H9 (cell line): ENCODE data around the gene ENG. TPM values are rescaled to one million over a fixed set of nuclear protein-coding genes. Genes with fewer than 3 reads are reported as not detected.
A peak's percentile ranks its signal among the peaks of the same experiment; 100 is the strongest.

ENCODE experiments used
- DNase-seq: peaks from one replicate; pipeline ENCODE4 v3.0.0-alpha.2; 2017
- H2AFZ ChIP-seq: one replicate; pipeline ENCODE4 v1.6.1; 2013; ENCODE audit warnings: mild to moderate bottlenecking, low read length, control low read depth, moderate library complexity
- H2AK5ac ChIP-seq: 2 replicates; pipeline ENCODE4 v1.6.1; 2013; ENCODE audit warnings: low read length, control low read depth, mixed read lengths; ENCODE audit not compliant: insufficient read length
- H2BK120ac ChIP-seq: one replicate; pipeline ENCODE4 v1.6.1; 2013; ENCODE audit warnings: low read depth, mild to moderate bottlenecking, low read length, control low read depth, inconsistent platforms; ENCODE audit not compliant: poor library complexity, severe bottlenecking
- H2BK12ac ChIP-seq: 2 replicates; pipeline ENCODE4 v1.6.1; 2013; ENCODE audit warnings: low read length, control low read depth, mixed read lengths, low read depth; ENCODE audit not compliant: insufficient read length
- H2BK15ac ChIP-seq: 2 replicates; pipeline ENCODE4 v1.6.1; 2013; ENCODE audit warnings: low read depth, low read length, control low read depth
- H2BK20ac ChIP-seq: one replicate; pipeline ENCODE4 v1.6.1; 2013; ENCODE audit warnings: low read depth, mild to moderate bottlenecking, low read length, control low read depth, inconsistent platforms; ENCODE audit not compliant: poor library complexity, severe bottlenecking
- H2BK5ac ChIP-seq: 2 replicates; pipeline ENCODE4 v1.6.1; 2013; ENCODE audit warnings: low read length, control low read depth, mixed read lengths; ENCODE audit not compliant: insufficient read length
- H3K14ac ChIP-seq: 2 replicates; pipeline ENCODE4 v1.6.1; 2013; ENCODE audit warnings: low read length, control low read depth; ENCODE audit not compliant: insufficient read depth
- H3K18ac ChIP-seq: 2 replicates; pipeline ENCODE4 v1.6.1; 2013; ENCODE audit warnings: low read depth, mild to moderate bottlenecking, mixed read lengths, low read length, control low read depth; ENCODE audit not compliant: insufficient read length
- H3K23ac ChIP-seq: 2 replicates; pipeline ENCODE4 v1.6.1; 2013; ENCODE audit warnings: low read length, control low read depth, mixed read lengths, low read depth; ENCODE audit not compliant: insufficient read length
- H3K23me2 ChIP-seq: 2 replicates; pipeline ENCODE4 v1.6.1; 2013; ENCODE audit warnings: low read depth, mild to moderate bottlenecking, mixed read lengths, low read length, control low read depth; ENCODE audit not compliant: insufficient read length, poor library complexity, severe bottlenecking
- H3K27ac ChIP-seq: 2 replicates; pipeline ENCODE4 v1.5.1; 2013; ENCODE audit warnings: low read length, control low read depth, mixed read lengths, low read depth; ENCODE audit not compliant: insufficient read length
- H3K27me3 ChIP-seq: 2 replicates; pipeline ENCODE4 v1.6.1; 2013; ENCODE audit warnings: low read length, control low read depth, inconsistent platforms; ENCODE audit not compliant: insufficient read depth
- H3K4ac ChIP-seq: 2 replicates; pipeline ENCODE4 v1.6.1; 2013; ENCODE audit warnings: low read depth, mild to moderate bottlenecking, control low read depth, inconsistent platforms, low read length, moderate library complexity
- H3K4me1 ChIP-seq: 2 replicates; pipeline ENCODE4 v1.6.1; 2013; ENCODE audit warnings: low read length, control low read depth, inconsistent platforms; ENCODE audit not compliant: insufficient read depth
- H3K4me2 ChIP-seq: 2 replicates; pipeline ENCODE4 v1.6.1; 2013; ENCODE audit warnings: low read length, control low read depth, mixed read lengths; ENCODE audit not compliant: insufficient read length, insufficient read depth
- H3K56ac ChIP-seq: 2 replicates; pipeline ENCODE4 v1.6.1; 2013; ENCODE audit warnings: low read depth, mild to moderate bottlenecking, mixed read lengths, low read length, control low read depth; ENCODE audit not compliant: insufficient read length
- H3K79me1 ChIP-seq: 2 replicates; pipeline ENCODE4 v1.6.1; 2013; ENCODE audit warnings: low read depth, mild to moderate bottlenecking, moderate library complexity, low read length, control low read depth, inconsistent platforms; ENCODE audit not compliant: insufficient read depth, poor library complexity, severe bottlenecking
- H3K79me2 ChIP-seq: 2 replicates; pipeline ENCODE4 v1.6.1; 2013; ENCODE audit warnings: low read length, control low read depth, inconsistent platforms; ENCODE audit not compliant: insufficient read depth
- H3K9ac ChIP-seq: 2 replicates; pipeline ENCODE4 v1.6.1; 2013; ENCODE audit warnings: low read length, control low read depth, mixed read lengths; ENCODE audit not compliant: insufficient read length; ENCODE audit errors: extremely low read depth
- H3K9me3 ChIP-seq: one replicate; pipeline ENCODE4 v1.6.1; 2013; ENCODE audit warnings: low read depth, low read length, inconsistent platforms; ENCODE audit not compliant: control insufficient read depth
- H3T11ph ChIP-seq: one replicate; pipeline ENCODE4 v1.6.1; 2013; ENCODE audit warnings: mild to moderate bottlenecking, low read length, control low read depth, inconsistent platforms
- H4K20me1 ChIP-seq: one replicate; pipeline ENCODE4 v1.6.1; 2013; ENCODE audit not compliant: control insufficient read depth, insufficient read length, insufficient read depth
- H4K5ac ChIP-seq: 2 replicates; pipeline ENCODE4 v1.6.1; 2013; ENCODE audit warnings: low read depth, mild to moderate bottlenecking, mixed read lengths, low read length, control low read depth; ENCODE audit not compliant: insufficient read length
- H4K8ac ChIP-seq: replicated peaks from 2 replicates; pipeline ENCODE4 v1.6.1; 2013; ENCODE audit warnings: low read length, control low read depth, mixed read lengths, low read depth; ENCODE audit not compliant: insufficient read length
- H4K91ac ChIP-seq: 2 replicates; pipeline ENCODE4 v1.6.1; 2013; ENCODE audit warnings: low read depth, mild to moderate bottlenecking, moderate library complexity, mixed read lengths, low read length, control low read depth; ENCODE audit not compliant: insufficient read length
- H3K27ac Mint-ChIP-seq, 3 experiments: 2 replicates in 2 of 3; 3 replicates in 1 of 3; pipeline ENCODE4 v1.8.0; 2020 to 2021; ENCODE audit warnings: mixed read lengths in 3 of 3, mild to moderate bottlenecking in 1 of 3, moderate library complexity in 1 of 3
- H3K27me3 Mint-ChIP-seq: 2 replicates; pipeline ENCODE4 v1.8.0; 2021; ENCODE audit warnings: low read depth, mild to moderate bottlenecking, moderate library complexity, mixed read lengths
- H3K36me3 Mint-ChIP-seq, 3 experiments: 2 replicates in 2 of 3; 3 replicates in 1 of 3; pipeline ENCODE4 v1.8.0; 2020 to 2021; ENCODE audit warnings: low read depth in 3 of 3, mixed read lengths in 3 of 3; ENCODE audit not compliant: insufficient read depth in 1 of 3
- H3K4me1 Mint-ChIP-seq, 2 experiments: 2 replicates each; pipeline ENCODE4 v1.8.0; 2020; ENCODE audit warnings: mixed read lengths in 2 of 2
- H3K4me3 Mint-ChIP-seq, 2 experiments: 2 replicates in 1 of 2; 3 replicates in 1 of 2; pipeline ENCODE4 v1.8.0; 2020 to 2021; ENCODE audit warnings: mild to moderate bottlenecking in 2 of 2, mixed read lengths in 2 of 2, moderate library complexity in 1 of 2
- H3K9me3 Mint-ChIP-seq, 2 experiments: 2 replicates in 1 of 2; 3 replicates in 1 of 2; pipeline ENCODE4 v1.8.0; 2020; ENCODE audit warnings: mild to moderate bottlenecking in 2 of 2, mixed read lengths in 2 of 2, moderate library complexity in 1 of 2
- WGBS: extraction: QIAGEN DNeasy Blood & Tissue Kit; methylation state at CpG from one replicate; pipeline ENCODE4 v1.1.7; 2013; ENCODE audit warnings: missing lambda C conversion rate, low lambda C conversion rate, mixed read lengths; ENCODE audit not compliant: insufficient read length; ENCODE audit errors: extremely low coverage; 5-methylcytosine and 5-hydroxymethylcytosine counted together
- total RNA-seq: library from RNA; stranded (reverse); gene quantifications from 2 replicates; pipeline ENCODE4 v1.2.1, GENCODE V29; 2021
- TF ChIP-seq, protein P1 (sequence below): fragments of 200-600 bp; sonication (generic); conservative IDR thresholded peaks from 3 replicates; pipeline ENCODE4 v1.8.0; 2021; ENCODE audit warnings: antibody characterized with exemption, mild to moderate bottlenecking

The ENG gene
- total RNA-seq, 1 experiment from 2014 or later = 2.1 TPM

DNA sequence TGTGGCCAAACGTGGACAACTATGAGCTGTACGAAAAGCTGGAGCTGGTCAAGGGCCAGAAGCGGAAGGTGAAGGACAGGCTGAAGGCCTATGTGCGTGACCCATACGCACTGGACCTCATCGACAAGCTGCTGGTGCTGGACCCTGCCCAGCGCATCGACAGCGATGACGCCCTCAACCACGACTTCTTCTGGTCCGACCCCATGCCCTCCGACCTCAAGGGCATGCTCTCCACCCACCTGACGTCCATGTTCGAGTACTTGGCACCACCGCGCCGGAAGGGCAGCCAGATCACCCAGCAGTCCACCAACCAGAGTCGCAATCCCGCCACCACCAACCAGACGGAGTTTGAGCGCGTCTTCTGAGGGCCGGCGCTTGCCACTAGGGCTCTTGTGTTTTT lies 65.3 kb downstream of the ENG start:
- no peak for DNase-seq
- Histone ChIP-seq H2BK20ac (no peak overlapping the region), H4K5ac (no peak overlapping the region), H3K23me2 (peaks cover 2% of the 10 kb centered on the region), H3K14ac (no peak overlapping the region), H3K9me3 (no peaks in the 10 kb centered on the region), H4K8ac (no peak overlapping the region), H3K56ac (no peak overlapping the region), H3K4me2 (no peak overlapping the region), H3K79me2 (peaks cover 3% of the 10 kb centered on the region; the same call in 1 of the 2 replicates), H4K20me1 (no peaks in the 10 kb centered on the region), H2BK120ac (no peak overlapping the region), H4K91ac (no peak overlapping the region), H3T11ph (no peak overlapping the region), H3K79me1 (peaks cover 16% of the 10 kb centered on the region), H2AFZ (no peak overlapping the region), H3K4me1 (no peaks in the 10 kb centered on the region), H2BK5ac (no peak overlapping the region), H3K4ac (no peak overlapping the region), H3K9ac (no peak overlapping the region), H2BK12ac (no peak overlapping the region), H2AK5ac (no peak overlapping the region), H2BK15ac (no peak overlapping the region), H3K27ac (no peak overlapping the region), H3K18ac (no peak overlapping the region), H3K23ac (no peak overlapping the region), H3K27me3 (no peaks in the 10 kb centered on the region)
- Mint-ChIP-seq H3K27me3 (peaks cover 1% of the 10 kb centered on the region; the same call in 1 of the 2 replicates), H3K4me3 (no peak overlapping the region), H3K9me3 (no peaks in the 10 kb centered on the region), H3K4me1 (peaks cover 13 to 27% of the 10 kb centered on the region in 2 experiments), H3K27ac (peak overlapping the region in 1 of 3 experiments; percentile 75; a peak in 3 of 7 replicates), H3K36me3 (peaks cover 41 to 59% (median 58%) of the 10 kb centered on the region in 3 experiments)
- no CpG with 5 or more reads among the region's 25 CpGs for WGBS
- TF ChIP-seq, protein P1, sequence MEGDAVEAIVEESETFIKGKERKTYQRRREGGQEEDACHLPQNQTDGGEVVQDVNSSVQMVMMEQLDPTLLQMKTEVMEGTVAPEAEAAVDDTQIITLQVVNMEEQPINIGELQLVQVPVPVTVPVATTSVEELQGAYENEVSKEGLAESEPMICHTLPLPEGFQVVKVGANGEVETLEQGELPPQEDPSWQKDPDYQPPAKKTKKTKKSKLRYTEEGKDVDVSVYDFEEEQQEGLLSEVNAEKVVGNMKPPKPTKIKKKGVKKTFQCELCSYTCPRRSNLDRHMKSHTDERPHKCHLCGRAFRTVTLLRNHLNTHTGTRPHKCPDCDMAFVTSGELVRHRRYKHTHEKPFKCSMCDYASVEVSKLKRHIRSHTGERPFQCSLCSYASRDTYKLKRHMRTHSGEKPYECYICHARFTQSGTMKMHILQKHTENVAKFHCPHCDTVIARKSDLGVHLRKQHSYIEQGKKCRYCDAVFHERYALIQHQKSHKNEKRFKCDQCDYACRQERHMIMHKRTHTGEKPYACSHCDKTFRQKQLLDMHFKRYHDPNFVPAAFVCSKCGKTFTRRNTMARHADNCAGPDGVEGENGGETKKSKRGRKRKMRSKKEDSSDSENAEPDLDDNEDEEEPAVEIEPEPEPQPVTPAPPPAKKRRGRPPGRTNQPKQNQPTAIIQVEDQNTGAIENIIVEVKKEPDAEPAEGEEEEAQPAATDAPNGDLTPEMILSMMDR = no peak
